ENCODE data around the gene CAPN5. TPM values are rescaled to one million over a fixed set of nuclear protein-coding genes. Genes with fewer than 3 reads are reported as not detected.

The CAPN5 gene
- total and polyA plus RNA-seq, 10 of the 15 experiments (the other 5 are each of a cell fraction or from before 2014, with no cell fraction given): 0.02 to 0.33 (median 0.07) TPM; not detected in 3

- TF ChIP-seq CUX1 (IDR thresholded peaks at IDR 0.05; ENCODE audit: insufficient replicate concordance, low read depth, low read length) (no peak), CBX5 (IDR thresholded peaks at IDR 0.05; ENCODE audit: low read depth) (no peak), ETV6 (conservative IDR thresholded peaks at IDR 0.05 in 1 of 2, IDR thresholded peaks at IDR 0.05 in 1 of 2; ENCODE audit: borderline replicate concordance in 1 of 2, low read depth in 1 of 2) (no peak), LARP7 (IDR thresholded peaks at IDR 0.05) (no peak), KLF5 (IDR thresholded peaks at IDR 0.05; ENCODE audit: partially characterized antibody) (no peak), HCFC1 (IDR thresholded peaks at IDR 0.05; ENCODE audit: low read length) (no peak), SP1 (IDR thresholded peaks at IDR 0.05; ENCODE audit: low read depth, low read length) (no peak), ZNF687 (IDR thresholded peaks at IDR 0.05) (no peak), USF2 (IDR thresholded peaks at IDR 0.05; ENCODE audit: borderline replicate concordance, low read depth, low read length) (no peak), RUNX3 (IDR thresholded peaks at IDR 0.05; ENCODE audit: low read length) (no peak), WRNIP1 (IDR thresholded peaks at IDR 0.05; ENCODE audit: borderline replicate concordance, low read depth, low read length) (no peak)
These were observed 55.3 kb downstream of the CAPN5 start (continued) for GRCh38 chr11:77121876-77122575.
